Vagina (tissue), 2 donors: ENCODE data around the gene GRIPAP1. TPM values are rescaled to one million over a fixed set of nuclear protein-coding genes. Genes with fewer than 3 reads are reported as not detected.
A peak's percentile ranks its signal among the peaks of the same experiment; 100 is the strongest.

Experiments
- DNase-seq, 2 donors: peaks; one replicate each; pipeline ENCODE4 v3.0.0-alpha.2; 2017; ENCODE audit errors: extremely low spot score in 2 of 2
- H3K27ac ChIP-seq: fragments of 200-600 bp; sonication (generic); one replicate; pipeline ENCODE4 v1.5.1; 2019
- H3K27me3 ChIP-seq: fragments of 200-600 bp; sonication (generic); one replicate; pipeline ENCODE4 v1.5.1; 2019
- H3K36me3 ChIP-seq, 2 donors: fragments of 200-600 bp; sonication (generic); one replicate each; pipeline ENCODE4 v1.5.1; 2017 to 2019
- H3K4me1 ChIP-seq: fragments of 200-600 bp; sonication (generic); one replicate; pipeline ENCODE4 v1.5.1; 2019
- H3K4me3 ChIP-seq, 2 donors: fragments of 200-600 bp; sonication (generic); 1 replicate in 1 of 2; 2 replicates in 1 of 2; pipeline ENCODE4 v1.5.1; 2016 to 2019
- H3K9me3 ChIP-seq: fragments of 200-600 bp; sonication (generic); one replicate; pipeline ENCODE4 v1.5.1; 2019
- CTCF ChIP-seq, 3 experiments: fragments of 450-650 bp in 2 of 3; fragments of 200-600 bp in 1 of 3; sonication (generic) in 1 of 3; IDR thresholded peaks; one replicate each; pipeline ENCODE4 v1.5.1; 2017 to 2019; ENCODE audit warnings: antibody characterized with exemption in 3 of 3, mild to moderate bottlenecking in 2 of 3, moderate library complexity in 2 of 3
- POLR2A ChIP-seq, 2 donors: fragments of 450-650 bp; IDR thresholded peaks; one replicate each; pipeline ENCODE4 v1.6.1; 2017; ENCODE audit warnings: antibody characterized with exemption in 2 of 2, mild to moderate bottlenecking in 2 of 2, moderate library complexity in 2 of 2
- POLR2AphosphoS5 ChIP-seq, 2 donors: sonication (generic); formaldehyde crosslinking; IDR thresholded peaks; one replicate each; pipeline ENCODE4 v1.9.0; 2017; ENCODE audit warnings: antibody characterized with exemption in 2 of 2, mild to moderate bottlenecking in 2 of 2, low read depth in 1 of 2; ENCODE audit not compliant: insufficient read depth in 1 of 2
- intact Hi-C: fragments of 100-400 bp; cut with DNase I; formaldehyde crosslinking; loops from one replicate; pipeline ENCODE4 v1.15.1; 2023
- total RNA-seq: library from RNA; depleted of rRNA; stranded (reverse); fragments of >200 nt; gene quantifications from one replicate; pipeline ENCODE4 v1.2.3, GENCODE V29; 2016

The GRIPAP1 gene
- total RNA-seq, 1 donor from 2014 or later: 27.5 TPM

- no peak for DNase-seq
- Histone ChIP-seq H3K9me3 (no peaks in the 10 kb centered on the region), H3K4me1 (peaks cover 36% of the 10 kb centered on the region), H3K36me3 (no peaks in the 10 kb centered on the region), H3K27ac (peak within 1 kb of the TSS; percentile 90), H3K27me3 (no peaks in the 10 kb centered on the region), H3K4me3 (peak within 1 kb of the TSS; percentile 61 to 64)
- TF ChIP-seq CTCF (IDR thresholded peaks at IDR 0.05) (no peak), POLR2A (IDR thresholded peaks at IDR 0.05) (peak in 1 of 2 donors; percentile 15)
- intact Hi-C loops: loop anchor here (5.0 kb wide), 1 partner anchor 85 kb away; the partner anchor contains the start of gene TFE3
Observed at GRCh38 chrX:48957477-48957826, 44.6 kb downstream of the GRIPAP1 start, which contains the start of gene OTUD5. TSS of gene OTUD5 (minus strand) at chrX:48957607. CDS start at chrX:48957570, 37 bp downstream.

GRCh38 chrX:48956728-48957414, 45.2 kb downstream of the GRIPAP1 start:
- H3K4me1 ChIP-seq: peaks cover 38% of the 10 kb centered on the region
- H3K4me3 ChIP-seq: peak overlapping the region; percentile 61 to 64
- H3K27me3 ChIP-seq: no peaks in the 10 kb centered on the region
- DNase-seq: no peak
- intact Hi-C loops: loop anchor here (5.0 kb wide), 1 partner anchor 85 kb away; the partner anchor contains the start of gene TFE3
- H3K9me3 ChIP-seq: no peaks in the 10 kb centered on the region
- no peaks in the 10 kb centered on the region for H3K36me3 ChIP-seq
- TF ChIP-seq POLR2AphosphoS5 (IDR thresholded peaks at IDR 0.05; ENCODE audit: insufficient read depth in 1 of 2, low read depth in 1 of 2) (no peak), CTCF (IDR thresholded peaks at IDR 0.05) (no peak), POLR2A (IDR thresholded peaks at IDR 0.05) (no peak)
- H3K27ac ChIP-seq: peak overlapping the region; percentile 90

GRCh38 chrX:48948589-48948988, 53.5 kb downstream of the GRIPAP1 start:
- Histone ChIP-seq H3K27ac (no peak overlapping the region), H3K36me3 (no peaks in the 10 kb centered on the region), H3K9me3 (no peaks in the 10 kb centered on the region), H3K27me3 (no peaks in the 10 kb centered on the region), H3K4me1 (peaks cover 25% of the 10 kb centered on the region), H3K4me3 (no peak overlapping the region)
- no peak for DNase-seq
- intact Hi-C loops: no loop called here
- no peak for TF ChIP-seq POLR2AphosphoS5 (IDR thresholded peaks at IDR 0.05; ENCODE audit: insufficient read depth in 1 of 2, low read depth in 1 of 2)
- no peak for TF ChIP-seq CTCF (IDR thresholded peaks at IDR 0.05)
- TF ChIP-seq POLR2A (IDR thresholded peaks at IDR 0.05): no peak

- DNase-seq: no peak
- H3K9me3 ChIP-seq: no peaks in the 10 kb centered on the region
- no peaks in the 10 kb centered on the region for H3K36me3 ChIP-seq
- H3K4me1 ChIP-seq: peaks cover 22% of the 10 kb centered on the region
- H3K4me3 ChIP-seq: no peak overlapping the region
- intact Hi-C loops: no loop called here
- TF ChIP-seq CTCF (IDR thresholded peaks at IDR 0.05) (peak in 1 of 3 experiments; percentile 53), POLR2A (IDR thresholded peaks at IDR 0.05) (no peak)
- no peak overlapping the region for H3K27ac ChIP-seq
- H3K27me3 ChIP-seq: no peaks in the 10 kb centered on the region
Observed at GRCh38 chrX:48945517-48946348, 56.3 kb downstream of the GRIPAP1 start.

- intact Hi-C loops: no loop called here
- no peak for DNase-seq
- Histone ChIP-seq H3K27me3 (no peaks in the 10 kb centered on the region), H3K4me3 (no peak overlapping the region), H3K4me1 (peaks cover 27% of the 10 kb centered on the region), H3K9me3 (no peaks in the 10 kb centered on the region), H3K36me3 (no peaks in the 10 kb centered on the region), H3K27ac (no peak overlapping the region)
- TF ChIP-seq CTCF (IDR thresholded peaks at IDR 0.05) (no peak), POLR2A (IDR thresholded peaks at IDR 0.05) (no peak), POLR2AphosphoS5 (IDR thresholded peaks at IDR 0.05; ENCODE audit: insufficient read depth in 1 of 2, low read depth in 1 of 2) (no peak)
Observed at GRCh38 chrX:48942895-48943294, 59.2 kb downstream of the GRIPAP1 start.
